Retinal pigment epithelial cell (primary cell): ENCODE measurements around the gene RAPGEF1.

Experiments used
- DNase-seq: peaks from one replicate; pipeline ENCODE4 v3.0.0-alpha.2; 2010; ENCODE audit warnings: low read depth
- H3K4me3 ChIP-seq: 2 replicates; pipeline ENCODE4 v1.5.1; 2011; ENCODE audit warnings: mild to moderate bottlenecking, low read length, control low read depth, moderate library complexity
- CTCF ChIP-seq: conservative IDR thresholded peaks from 2 replicates; pipeline ENCODE4 v1.5.1; 2011; ENCODE audit warnings: low read depth, low read length, control low read depth, inconsistent platforms

Gene RAPGEF1, protein sequence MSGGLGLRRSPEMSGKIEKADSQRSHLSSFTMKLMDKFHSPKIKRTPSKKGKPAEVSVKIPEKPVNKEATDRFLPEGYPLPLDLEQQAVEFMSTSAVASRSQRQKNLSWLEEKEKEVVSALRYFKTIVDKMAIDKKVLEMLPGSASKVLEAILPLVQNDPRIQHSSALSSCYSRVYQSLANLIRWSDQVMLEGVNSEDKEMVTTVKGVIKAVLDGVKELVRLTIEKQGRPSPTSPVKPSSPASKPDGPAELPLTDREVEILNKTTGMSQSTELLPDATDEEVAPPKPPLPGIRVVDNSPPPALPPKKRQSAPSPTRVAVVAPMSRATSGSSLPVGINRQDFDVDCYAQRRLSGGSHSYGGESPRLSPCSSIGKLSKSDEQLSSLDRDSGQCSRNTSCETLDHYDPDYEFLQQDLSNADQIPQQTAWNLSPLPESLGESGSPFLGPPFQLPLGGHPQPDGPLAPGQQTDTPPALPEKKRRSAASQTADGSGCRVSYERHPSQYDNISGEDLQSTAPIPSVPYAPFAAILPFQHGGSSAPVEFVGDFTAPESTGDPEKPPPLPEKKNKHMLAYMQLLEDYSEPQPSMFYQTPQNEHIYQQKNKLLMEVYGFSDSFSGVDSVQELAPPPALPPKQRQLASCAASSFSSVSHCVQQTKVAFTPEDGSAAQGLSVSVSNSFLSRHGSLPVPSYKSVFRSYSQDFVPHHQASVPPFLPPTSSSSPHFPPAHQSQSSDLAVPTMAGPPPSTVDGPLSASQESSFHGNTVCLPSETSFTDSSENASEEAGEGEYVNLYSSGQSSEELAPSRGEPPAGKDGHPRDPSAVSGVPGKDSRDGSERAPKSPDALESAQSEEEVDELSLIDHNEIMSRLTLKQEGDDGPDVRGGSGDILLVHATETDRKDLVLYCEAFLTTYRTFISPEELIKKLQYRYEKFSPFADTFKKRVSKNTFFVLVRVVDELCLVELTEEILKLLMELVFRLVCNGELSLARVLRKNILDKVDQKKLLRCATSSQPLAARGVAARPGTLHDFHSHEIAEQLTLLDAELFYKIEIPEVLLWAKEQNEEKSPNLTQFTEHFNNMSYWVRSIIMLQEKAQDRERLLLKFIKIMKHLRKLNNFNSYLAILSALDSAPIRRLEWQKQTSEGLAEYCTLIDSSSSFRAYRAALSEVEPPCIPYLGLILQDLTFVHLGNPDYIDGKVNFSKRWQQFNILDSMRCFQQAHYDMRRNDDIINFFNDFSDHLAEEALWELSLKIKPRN (N-terminal part only)

DNA sequence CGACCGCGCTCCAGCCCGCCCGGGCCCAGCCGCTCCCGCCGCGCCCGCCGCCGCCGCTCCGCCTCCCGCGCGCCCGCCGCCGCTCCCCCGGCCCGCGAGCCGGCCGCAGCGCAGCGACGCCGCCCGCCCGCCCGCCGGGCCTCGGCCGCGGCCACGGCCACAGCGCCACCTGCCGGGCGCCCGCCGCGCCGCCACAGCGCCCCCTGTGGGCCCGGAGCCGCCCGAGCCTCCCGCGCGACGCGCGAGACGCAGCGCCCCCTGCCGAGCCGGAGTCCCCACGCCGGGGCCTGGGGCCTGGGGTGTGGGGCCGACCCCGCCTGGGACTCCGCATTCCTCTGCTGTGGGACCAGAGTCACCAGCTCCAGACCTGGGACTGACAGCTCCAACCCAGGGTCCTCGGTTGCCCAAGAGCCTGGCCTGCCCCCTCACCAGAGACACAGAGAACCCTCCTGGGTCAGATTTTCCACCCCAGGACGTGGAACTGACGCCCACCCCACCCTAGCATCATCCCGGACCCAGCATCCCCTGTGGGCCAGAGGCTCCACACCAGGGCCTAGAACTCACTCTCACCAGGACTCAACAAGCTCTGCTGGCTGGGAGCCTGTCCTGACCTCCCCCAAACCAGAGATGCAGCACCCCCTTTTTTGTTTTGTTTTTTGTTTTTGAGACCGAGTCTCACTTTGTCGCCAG, at the start of gene RAPGEF1:
TSS of gene RAPGEF1 (minus strand) at position 118 of the 690 bp plus-strand sequence. CDS start 246 bp downstream, outside the sequence.
- H3K4me3 ChIP-seq, result peak within 1 kb of the TSS; percentile 74
- peak; percentile 59 for TF ChIP-seq CTCF
- no peak for DNase-seq

GRCh38 chr9:131788851-131789250, 49.0 kb upstream of the RAPGEF1 start:
- DNase-seq, result no peak
- no peak overlapping the region for H3K4me3 ChIP-seq
- TF ChIP-seq CTCF, result no peak

DNA sequence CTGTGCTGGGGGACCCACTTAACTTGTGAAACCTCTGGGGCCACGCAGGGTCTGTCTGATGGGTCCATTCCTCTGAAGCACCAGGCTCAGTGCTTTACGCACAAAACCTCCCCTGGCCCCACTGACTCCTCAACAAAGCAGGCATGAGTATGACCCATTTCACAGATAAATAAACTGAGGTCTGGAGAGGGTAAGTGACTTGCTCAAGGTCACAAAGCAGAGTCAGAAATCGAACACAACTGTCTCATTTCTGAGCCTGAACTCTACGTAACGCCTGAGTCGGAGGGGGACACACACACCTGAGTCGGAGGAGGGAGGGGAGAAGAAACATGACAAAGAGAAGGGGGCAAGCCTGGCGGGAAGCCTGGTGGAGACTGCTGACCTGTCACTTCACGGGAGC, 48.0 kb upstream of the RAPGEF1 start:
- TF ChIP-seq CTCF, result no peak
- no peak for DNase-seq
- no peak overlapping the region for H3K4me3 ChIP-seq

- no peak for DNase-seq
- no peak for TF ChIP-seq CTCF
- H3K4me3 ChIP-seq, result no peak overlapping the region
Measured at GRCh38 chr9:131784748-131785501, 45.0 kb upstream of the RAPGEF1 start.

DNA sequence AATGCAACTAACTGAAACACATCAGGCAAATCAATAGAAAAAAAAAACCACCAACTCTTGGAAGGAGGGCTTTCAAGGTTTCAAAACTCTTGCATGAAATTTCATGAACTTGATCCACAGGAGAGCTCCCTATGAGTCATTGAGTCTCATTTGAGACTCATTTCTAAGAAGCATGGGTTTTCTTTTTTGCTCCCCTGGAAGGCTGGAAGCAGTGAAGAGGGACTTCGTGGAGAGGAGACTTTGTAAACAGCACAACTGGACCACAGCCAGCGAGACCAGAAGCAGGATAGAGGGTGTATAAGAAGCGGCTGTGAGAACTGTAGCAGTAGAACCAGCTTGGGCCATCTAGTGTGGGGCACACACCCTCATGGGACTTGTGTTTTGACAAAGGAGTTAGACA, 41.2 kb upstream of the RAPGEF1 start:
- DNase-seq, result no peak
- no peak for TF ChIP-seq CTCF
- no peak overlapping the region for H3K4me3 ChIP-seq

DNA sequence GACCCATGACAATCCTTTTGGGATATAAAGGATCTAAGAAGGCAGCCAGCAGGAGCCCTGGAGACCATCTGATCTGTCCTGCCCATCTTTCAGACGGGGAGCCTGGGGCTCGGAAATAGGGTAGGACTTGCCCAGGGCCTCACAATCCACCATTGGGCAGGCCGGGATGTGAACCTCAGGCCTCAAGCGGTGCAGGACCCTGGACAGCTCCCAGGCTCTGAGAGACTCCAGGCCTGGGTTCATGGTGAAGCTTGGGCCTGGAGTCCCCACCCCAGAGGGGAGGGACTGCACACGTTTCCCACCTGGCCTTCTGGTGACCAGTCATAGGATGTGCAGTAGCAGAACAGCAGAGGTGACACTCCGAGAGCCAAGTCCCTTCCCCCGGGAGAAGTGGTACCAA, 36.6 kb upstream of the RAPGEF1 start:
- no peak for DNase-seq
- TF ChIP-seq CTCF, result no peak
- no peak overlapping the region for H3K4me3 ChIP-seq
